HCT116 (cell line): ENCODE measurements around the gene YWHAH.

ENCODE experiments used
- ELF1 ChIP-seq: IDR thresholded peaks from 2 replicates; pipeline ENCODE4 v1.6.1; 2012; ENCODE audit warnings: low read depth, borderline replicate concordance
- JUND ChIP-seq: IDR thresholded peaks from 2 replicates; pipeline ENCODE4 v1.6.1; 2012
- POLR2A ChIP-seq: IDR thresholded peaks from 2 replicates; pipeline ENCODE4 v1.7.0; 2011; ENCODE audit warnings: borderline replicate concordance; ENCODE audit not compliant: insufficient read depth, insufficient read length; ENCODE audit errors: extremely low read depth
- RAD21 ChIP-seq: IDR thresholded peaks from 2 replicates; pipeline ENCODE4 v1.6.1; 2012; ENCODE audit warnings: low read depth, mild to moderate bottlenecking
- TF ChIP-seq, protein P1 (sequence below), 3 experiments: fragments of 200-600 bp in 1 of 3; sonication (generic) in 1 of 3; IDR thresholded peaks in 2 of 3; conservative IDR thresholded peaks in 1 of 3; 2 replicates each; pipeline ENCODE4 v1.5.1; 2012 to 2017; ENCODE audit warnings: low read depth in 2 of 3, low read length in 2 of 3, antibody characterized with exemption in 1 of 3, borderline replicate concordance in 1 of 3, control low read depth in 1 of 3, mild to moderate bottlenecking in 1 of 3, mixed read lengths in 1 of 3, mixed run types in 1 of 3, moderate library complexity in 1 of 3; ENCODE audit not compliant: insufficient read depth in 1 of 3

DNA sequence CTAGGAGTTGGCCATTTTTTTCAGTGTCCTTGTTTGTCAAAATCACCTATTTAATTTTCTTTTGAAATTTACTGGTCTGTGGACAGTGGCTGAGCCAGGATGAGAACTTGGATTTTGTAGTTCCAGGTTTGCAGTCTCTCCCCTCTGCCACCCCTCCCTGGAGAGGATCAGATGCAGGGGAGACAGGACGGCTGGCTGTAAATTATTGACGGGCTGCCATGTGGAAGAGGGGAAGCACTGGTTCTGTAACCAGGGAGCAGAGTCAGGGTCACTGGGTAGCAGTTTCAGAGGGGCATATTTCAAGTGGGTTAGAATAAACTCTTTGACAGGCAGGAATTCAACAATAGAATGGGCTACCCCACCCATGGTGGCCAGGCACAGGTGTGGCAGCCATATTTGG lies 20.6 kb upstream of the YWHAH start:
- TF ChIP-seq ELF1 (no peak), JUND (no peak), POLR2A (no peak), RAD21 (no peak)
- TF ChIP-seq, protein P1, sequence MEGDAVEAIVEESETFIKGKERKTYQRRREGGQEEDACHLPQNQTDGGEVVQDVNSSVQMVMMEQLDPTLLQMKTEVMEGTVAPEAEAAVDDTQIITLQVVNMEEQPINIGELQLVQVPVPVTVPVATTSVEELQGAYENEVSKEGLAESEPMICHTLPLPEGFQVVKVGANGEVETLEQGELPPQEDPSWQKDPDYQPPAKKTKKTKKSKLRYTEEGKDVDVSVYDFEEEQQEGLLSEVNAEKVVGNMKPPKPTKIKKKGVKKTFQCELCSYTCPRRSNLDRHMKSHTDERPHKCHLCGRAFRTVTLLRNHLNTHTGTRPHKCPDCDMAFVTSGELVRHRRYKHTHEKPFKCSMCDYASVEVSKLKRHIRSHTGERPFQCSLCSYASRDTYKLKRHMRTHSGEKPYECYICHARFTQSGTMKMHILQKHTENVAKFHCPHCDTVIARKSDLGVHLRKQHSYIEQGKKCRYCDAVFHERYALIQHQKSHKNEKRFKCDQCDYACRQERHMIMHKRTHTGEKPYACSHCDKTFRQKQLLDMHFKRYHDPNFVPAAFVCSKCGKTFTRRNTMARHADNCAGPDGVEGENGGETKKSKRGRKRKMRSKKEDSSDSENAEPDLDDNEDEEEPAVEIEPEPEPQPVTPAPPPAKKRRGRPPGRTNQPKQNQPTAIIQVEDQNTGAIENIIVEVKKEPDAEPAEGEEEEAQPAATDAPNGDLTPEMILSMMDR (IDR thresholded peaks at IDR 0.05 in 2 of 3, conservative IDR thresholded peaks at IDR 0.05 in 1 of 3; ENCODE audit: borderline replicate concordance in 1 of 3, insufficient read depth in 1 of 3, low read depth in 2 of 3, low read length in 2 of 3): no peak
